Vagina (tissue), 2 donors: Measurements from ENCODE around the gene RFX2.

Experiments used
- CTCF ChIP-seq, 3 experiments: fragments of 450-650 bp in 2 of 3; fragments of 200-600 bp in 1 of 3; sonication (generic) in 1 of 3; IDR thresholded peaks; one replicate each; pipeline ENCODE4 v1.5.1; 2017 to 2019; ENCODE audit warnings: antibody characterized with exemption in 3 of 3, mild to moderate bottlenecking in 2 of 3, moderate library complexity in 2 of 3
- POLR2A ChIP-seq, 2 donors: fragments of 450-650 bp; IDR thresholded peaks; one replicate each; pipeline ENCODE4 v1.6.1; 2017; ENCODE audit warnings: antibody characterized with exemption in 2 of 2, mild to moderate bottlenecking in 2 of 2, moderate library complexity in 2 of 2
- POLR2AphosphoS5 ChIP-seq, 2 donors: sonication (generic); formaldehyde crosslinking; IDR thresholded peaks; one replicate each; pipeline ENCODE4 v1.9.0; 2017; ENCODE audit warnings: antibody characterized with exemption in 2 of 2, mild to moderate bottlenecking in 2 of 2, low read depth in 1 of 2; ENCODE audit not compliant: insufficient read depth in 1 of 2

- TF ChIP-seq CTCF (IDR thresholded peaks at IDR 0.05) (no peak), POLR2A (IDR thresholded peaks at IDR 0.05) (no peak), POLR2AphosphoS5 (IDR thresholded peaks at IDR 0.05; ENCODE audit: insufficient read depth in 1 of 2, low read depth in 1 of 2) (no peak)
Measured at GRCh38 chr19:5958851-5959122, 151.5 kb downstream of the RFX2 start.
